Stimulated activated CD8-positive, alpha-beta memory T cell treated with anti-CD3 and anti-CD28 coated beads, Interleukin-15, amount 100 ng/mL, for 24 hours (primary cell): ENCODE data around the gene NAMPT.

ENCODE experiments used
- DNase-seq: peaks from one replicate; pipeline ENCODE4 v3.0.0-alpha.2; 2020; ENCODE audit warnings: low read depth

Gene NAMPT

GRCh38 chr7:106273009-106273668 lies 11.6 kb downstream of the NAMPT start:
- DNase-seq = no peak

GRCh38 chr7:106270122-106270977 lies 14.4 kb downstream of the NAMPT start:
- no peak for DNase-seq

GRCh38 chr7:106269254-106269961 lies 15.4 kb downstream of the NAMPT start:
- DNase-seq = no peak

GRCh38 chr7:106265133-106265532 lies 19.6 kb downstream of the NAMPT start:
- DNase-seq = no peak

GRCh38 chr7:106262221-106262881 lies 22.4 kb downstream of the NAMPT start:
- no peak for DNase-seq

GRCh38 chr7:106260136-106260561 lies 24.6 kb downstream of the NAMPT start:
- DNase-seq = no peak

GRCh38 chr7:106258789-106259188 lies 26.0 kb downstream of the NAMPT start:
- no peak for DNase-seq

GRCh38 chr7:106257752-106258151 lies 27.0 kb downstream of the NAMPT start:
- DNase-seq = no peak

GRCh38 chr7:106256144-106256543 lies 28.6 kb downstream of the NAMPT start:
- no peak for DNase-seq

GRCh38 chr7:106255246-106255645 lies 29.5 kb downstream of the NAMPT start:
- no peak for DNase-seq

- DNase-seq = no peak
Observed at GRCh38 chr7:106254525-106255116, 30.2 kb downstream of the NAMPT start.

GRCh38 chr7:106252568-106252967 lies 32.2 kb downstream of the NAMPT start:
- no peak for DNase-seq

- DNase-seq = no peak
Observed at GRCh38 chr7:106249488-106249887, 35.3 kb downstream of the NAMPT start.

- DNase-seq = no peak
Observed at GRCh38 chr7:106248600-106248999, 36.2 kb downstream of the NAMPT start.

GRCh38 chr7:106247841-106248240 lies 36.9 kb downstream of the NAMPT start:
- no peak for DNase-seq

- DNase-seq = no peak
Observed at GRCh38 chr7:106246902-106247711, 37.7 kb downstream of the NAMPT start.

- DNase-seq = no peak
Observed at GRCh38 chr7:106243893-106244292, 40.9 kb downstream of the NAMPT start.

GRCh38 chr7:106239406-106239805 lies 45.4 kb downstream of the NAMPT start:
- DNase-seq = no peak

GRCh38 chr7:106238830-106239229 lies 46.0 kb downstream of the NAMPT start:
- DNase-seq = no peak

GRCh38 chr7:106236065-106236464 lies 48.7 kb downstream of the NAMPT start:
- DNase-seq = no peak

- no peak for DNase-seq
Observed at GRCh38 chr7:106234425-106234824, 50.4 kb downstream of the NAMPT start.
